ENCODE data around the gene HLA-F.

The HLA-F gene

GRCh38 chr6:29724937-29725869 is 2.0 kb downstream of the HLA-F start:
- DNase-seq: no peak

DNA sequence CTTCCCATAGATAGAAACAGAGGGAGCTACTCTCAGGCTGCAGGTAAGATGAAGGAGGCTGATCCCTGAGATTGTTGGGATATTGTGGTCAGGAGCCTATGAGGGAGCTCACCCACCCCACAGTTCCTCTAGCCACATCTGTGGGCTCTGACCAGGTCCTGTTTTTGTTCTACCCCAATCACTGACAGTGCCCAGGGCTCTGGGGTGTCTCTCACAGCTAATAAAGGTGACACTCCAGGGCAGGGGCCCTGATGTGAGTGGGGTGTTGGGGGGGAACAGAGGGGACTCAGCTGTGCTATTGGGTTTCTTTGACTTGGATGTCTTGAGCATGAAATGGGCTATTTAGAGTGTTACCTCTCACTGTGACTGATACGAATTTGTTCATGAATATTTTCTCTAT is 2.8 kb downstream of the HLA-F start:
- no peak for DNase-seq

DNA sequence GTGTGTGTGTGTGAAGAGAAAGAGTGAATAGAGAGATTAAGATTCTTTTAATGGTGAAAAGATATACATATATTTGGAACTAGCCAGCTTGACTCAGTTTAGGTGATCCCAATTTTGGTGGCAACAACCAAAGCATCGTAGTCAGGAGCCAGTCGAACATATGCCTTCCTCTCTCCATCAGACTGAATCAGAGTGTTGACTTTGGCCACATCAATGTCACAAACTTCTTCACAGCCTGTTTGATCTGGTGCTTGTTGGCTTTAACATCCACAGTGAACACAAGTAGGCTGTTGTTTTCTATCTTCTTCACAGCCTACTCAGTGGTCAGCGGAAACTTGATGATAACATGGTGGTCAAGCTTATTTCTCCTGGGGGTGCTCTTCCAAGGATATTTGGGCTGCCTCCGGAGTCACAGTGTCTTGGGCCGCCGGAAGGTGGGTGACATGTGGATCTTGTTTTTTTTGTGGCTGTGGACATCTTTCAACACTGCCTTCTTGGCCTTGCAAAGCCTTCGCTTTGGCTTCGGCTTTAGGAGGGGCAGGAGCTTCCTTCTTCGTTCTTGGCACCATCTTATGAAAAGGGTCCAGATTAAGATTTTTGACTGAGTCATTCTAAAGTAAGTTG is 3.4 kb downstream of the HLA-F start:
- DNase-seq: no peak

GRCh38 chr6:29727637-29728036 is 4.4 kb downstream of the HLA-F start:
- DNase-seq: no peak

- no peak for DNase-seq
Observed at GRCh38 chr6:29728173-29728874, 5.1 kb downstream of the HLA-F start.

- DNase-seq: no peak
Observed at GRCh38 chr6:29728875-29729270, 5.6 kb downstream of the HLA-F start.

- no peak for DNase-seq
Observed at GRCh38 chr6:29729774-29730328, 6.6 kb downstream of the HLA-F start.

DNA sequence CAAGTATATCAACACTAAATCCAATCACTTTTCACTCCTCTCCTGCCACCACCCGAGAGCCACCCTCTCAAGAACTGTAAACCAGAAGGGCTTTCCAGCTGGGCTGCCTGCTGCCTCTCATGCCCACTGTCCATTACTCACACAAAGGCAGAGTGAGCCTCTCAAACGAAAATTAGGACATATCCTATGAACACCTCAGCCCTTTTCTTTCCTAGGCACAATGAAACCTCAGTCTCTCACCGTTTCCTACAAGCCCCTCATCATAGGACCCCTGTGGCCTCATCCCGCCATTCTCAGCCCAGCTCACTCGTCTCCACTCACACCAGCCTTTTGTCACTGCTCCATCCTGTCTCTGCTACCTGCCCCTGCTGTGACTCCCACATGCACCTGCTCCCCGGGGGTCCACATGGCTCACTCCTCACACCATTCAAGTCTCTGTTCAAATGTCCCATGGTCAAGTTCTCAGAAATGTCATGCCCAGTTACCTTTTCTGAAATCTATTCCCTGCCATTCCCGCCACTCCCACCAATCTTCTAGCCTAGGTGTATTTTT is 7.4 kb downstream of the HLA-F start:
- DNase-seq: no peak

- DNase-seq: no peak
Observed at GRCh38 chr6:29731281-29731680, 8.0 kb downstream of the HLA-F start.

DNA sequence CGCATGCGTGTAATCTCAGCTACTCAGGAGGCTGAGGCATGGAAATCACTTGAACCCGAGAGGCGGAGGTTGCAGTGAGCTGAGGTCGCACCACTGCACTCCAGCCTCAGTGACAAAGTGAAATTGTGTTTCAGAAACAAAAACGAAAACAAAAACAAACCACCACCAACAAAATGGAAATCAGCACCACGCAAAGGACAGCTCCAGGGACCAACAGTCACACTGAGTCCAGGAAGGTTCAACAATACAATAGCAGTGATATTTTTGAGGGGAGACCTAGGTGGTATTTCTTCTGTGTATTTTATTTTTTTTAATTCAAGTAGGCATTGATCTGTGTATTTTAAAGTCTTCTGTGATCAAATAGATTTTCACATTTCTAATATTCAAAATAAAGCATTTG is 9.8 kb downstream of the HLA-F start:
- no peak for DNase-seq

GRCh38 chr6:29734046-29735018 is 11.1 kb downstream of the HLA-F start:
- DNase-seq: peak in 1 of 2 donors; percentile 13

DNA sequence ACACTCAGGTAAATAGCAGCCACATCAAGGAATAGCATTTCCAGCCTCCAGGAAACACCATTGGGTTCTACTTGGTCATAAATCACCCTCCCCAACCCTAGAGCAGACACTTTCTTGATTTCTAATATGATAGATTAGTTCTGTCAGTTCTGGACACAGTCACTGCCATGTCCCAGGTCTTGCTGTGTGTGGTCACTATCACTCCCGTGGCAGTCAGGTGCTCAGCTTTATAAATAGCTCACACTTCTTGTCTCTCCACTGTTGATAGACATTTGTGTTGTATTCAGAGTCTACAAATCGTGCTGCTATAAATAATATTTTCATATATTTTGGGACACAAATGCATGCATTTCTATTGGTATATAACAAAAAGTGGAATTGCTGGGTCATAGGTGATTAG is 13.3 kb downstream of the HLA-F start:
- DNase-seq: no peak

DNA sequence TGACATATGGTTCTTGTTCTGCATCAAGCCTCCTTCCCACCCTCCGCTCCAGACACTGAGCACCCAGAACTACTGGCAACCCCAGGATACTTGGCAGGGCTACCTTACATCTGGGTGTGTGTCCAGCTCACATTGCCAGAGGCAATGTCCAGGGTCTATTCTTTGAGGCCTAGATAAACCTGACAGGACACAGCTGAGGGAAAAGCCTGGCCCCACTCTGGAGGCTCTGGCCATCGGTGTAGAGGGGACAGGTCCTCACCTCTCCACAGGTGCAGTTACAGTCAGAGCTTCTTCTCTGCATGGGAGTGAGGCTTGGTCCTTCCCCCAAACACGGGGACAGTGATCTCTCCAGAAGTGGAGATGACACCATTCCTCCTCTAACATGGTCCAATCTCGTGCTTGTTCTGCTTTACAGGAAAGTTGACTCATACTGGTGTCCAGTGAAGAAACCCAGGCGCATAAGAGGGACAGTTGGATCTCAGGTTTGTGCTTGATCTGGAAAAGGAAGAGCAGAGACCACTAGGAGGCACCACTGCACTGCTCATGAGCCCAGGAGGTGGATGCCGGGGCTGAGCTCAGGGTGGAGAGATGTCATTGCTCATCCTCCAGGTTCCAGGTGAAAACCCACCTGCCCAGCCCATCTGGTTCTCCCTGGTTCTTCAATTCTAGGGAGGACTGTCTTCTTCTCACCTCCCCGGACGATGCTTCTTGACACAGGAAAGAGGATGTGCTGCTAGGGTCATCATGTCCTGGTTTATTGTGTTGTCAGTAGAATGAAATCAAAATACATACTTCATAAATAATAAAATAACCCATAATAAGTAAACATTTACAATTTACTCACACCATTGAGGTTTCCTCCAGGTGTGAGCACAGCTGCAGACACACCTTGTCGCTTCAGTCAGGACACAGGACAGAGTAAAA is 14.7 kb downstream of the HLA-F start:
- DNase-seq: peak; percentile 84 to 86

- DNase-seq: no peak
Observed at GRCh38 chr6:29739136-29739881, 16.1 kb downstream of the HLA-F start.

GRCh38 chr6:29739882-29740261 is 16.6 kb downstream of the HLA-F start:
- no peak for DNase-seq

GRCh38 chr6:29741592-29741991 is 18.4 kb downstream of the HLA-F start:
- no peak for DNase-seq

DNA sequence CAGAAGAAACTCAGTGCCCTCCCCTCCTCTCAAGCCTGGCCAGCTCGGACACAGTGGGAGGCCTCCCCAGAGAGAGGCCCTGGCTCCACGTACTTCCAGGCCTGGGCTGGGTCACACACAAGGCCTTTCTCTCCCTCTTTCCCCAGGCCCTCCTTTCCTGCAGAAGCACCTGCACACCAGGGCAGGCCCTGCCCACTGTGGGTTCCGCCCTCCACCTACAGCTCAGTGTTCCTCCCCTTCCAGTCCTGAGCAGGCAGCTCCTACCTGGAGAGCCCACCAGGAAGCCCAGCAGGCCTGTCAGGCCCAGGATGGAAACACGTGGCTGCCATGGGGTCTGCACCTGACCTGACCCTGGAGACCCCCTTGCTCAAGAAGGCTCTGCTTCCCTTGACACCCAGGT is 18.9 kb downstream of the HLA-F start:
- DNase-seq: no peak

DNA sequence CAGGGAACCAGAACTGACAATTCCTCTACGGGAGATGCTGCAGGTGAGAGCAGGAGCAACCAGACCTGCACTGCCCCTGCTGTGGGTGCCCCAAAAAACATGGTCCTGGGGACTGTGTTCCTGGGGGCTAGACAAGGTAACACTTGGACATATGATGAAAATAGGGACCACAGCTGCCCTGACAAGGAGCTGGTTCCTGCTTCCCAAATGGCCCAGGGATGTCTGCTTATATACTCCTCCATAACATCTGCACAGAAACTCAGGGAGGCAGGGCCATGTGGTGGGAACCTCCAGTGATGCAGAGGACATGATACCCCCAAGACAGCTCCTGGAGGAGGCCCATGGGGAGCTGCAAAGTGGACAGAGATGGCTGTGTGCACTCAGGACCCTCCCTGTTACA is 19.8 kb downstream of the HLA-F start:
- DNase-seq: no peak

DNA sequence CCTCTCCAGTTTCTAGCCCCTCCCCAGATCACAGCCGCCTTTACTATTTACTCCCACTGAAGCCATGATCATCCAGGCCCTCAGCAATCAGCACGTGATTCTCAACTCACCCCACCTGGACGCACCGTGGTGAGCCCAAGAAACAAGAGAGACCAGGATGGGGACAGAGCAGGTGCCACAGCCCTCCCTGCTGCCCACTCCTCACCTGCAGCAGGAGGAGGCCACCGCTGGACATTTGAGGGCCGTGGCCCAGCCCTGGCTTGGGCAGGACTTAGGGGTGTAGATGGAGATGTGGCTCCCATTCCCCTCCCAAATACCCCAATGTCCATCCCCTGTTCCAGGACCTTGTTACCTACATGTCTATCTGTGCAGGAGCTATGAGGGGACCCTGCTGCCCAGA is 20.3 kb downstream of the HLA-F start:
- no peak for DNase-seq

DNA sequence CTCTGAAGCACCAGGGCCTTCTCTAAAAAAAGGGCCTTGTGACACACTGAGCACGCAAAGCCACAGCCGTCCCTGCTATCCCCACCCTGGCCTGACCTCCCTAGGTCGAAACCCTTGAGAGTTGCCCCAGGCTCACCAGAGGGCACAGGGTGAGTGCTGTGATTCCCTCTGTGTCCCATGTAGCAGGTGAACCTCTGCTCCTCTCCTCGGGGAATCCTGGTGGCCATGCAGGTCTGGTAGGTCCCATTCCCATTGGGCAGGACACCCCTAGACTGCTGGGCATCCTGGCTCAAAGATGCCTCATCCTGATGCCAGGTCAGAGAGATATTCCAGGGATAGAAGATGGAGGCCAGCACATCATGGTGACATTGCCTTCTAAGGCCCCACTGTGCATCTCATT is 20.9 kb downstream of the HLA-F start:
- no peak for DNase-seq
